ENCODE results near the gene HLA-F. TPM values are rescaled to one million over a fixed set of nuclear protein-coding genes. Genes with fewer than 3 reads are reported as not detected.

Gene HLA-F
- 5.4 and 17.4 TPM in 2 replicates for total RNA-seq

GRCh38 chr6:29723262-29723665 lies at the start of gene HLA-F:
TSS of gene HLA-F (plus strand) at chr6:29723434. CDS start at chr6:29723464, 30 bp downstream.

GRCh38 chr6:29680904-29681303 lies 42.3 kb upstream of the HLA-F start, which contains the start of gene ZFP57:
TSS of gene ZFP57 (minus strand) at chr6:29681152. CDS start at chr6:29677003, 4,149 bp downstream.

Other genes with a start within 250 kb of the HLA-F start
- not detected in 2 replicates for gene MAS1L, start 235.5 kb upstream of the HLA-F start, total RNA-seq
- 1.2 and 4.9 TPM in 2 replicates for gene UBD, start 163.7 kb upstream of the HLA-F start, total RNA-seq
- not detected in 2 replicates for gene OR2H2, start 138.3 kb upstream of the HLA-F start, total RNA-seq
- 8.5 and 13.6 TPM in 2 replicates for gene GABBR1, start 90.3 kb upstream of the HLA-F start, total RNA-seq
- not detected in 2 replicates for gene MOG, start 66.3 kb upstream of the HLA-F start, total RNA-seq
- gene ZFP57, start 42.3 kb upstream of the HLA-F start, total RNA-seq: 0.99 TPM in 1 of 2 replicates, not detected in the other
- not detected in 2 replicates for gene HLA-G, start 104.4 kb downstream of the HLA-F start, total RNA-seq
- gene HLA-A, start 219.1 kb downstream of the HLA-F start, total RNA-seq: 426 and 595 TPM in 2 replicates

All from endothelial cell of coronary artery (primary cell).